PFSK-1 (cell line): ENCODE measurements around the gene GREB1.

Source experiments
- FOXP2 ChIP-seq: optimal IDR thresholded peaks from 2 replicates; pipeline ENCODE3; 2011; ENCODE audit warnings: borderline replicate concordance, control low read depth, inconsistent platforms; ENCODE audit not compliant: insufficient read depth; ENCODE audit errors: extremely low read length, extremely low read depth
- POLR2AphosphoS5 ChIP-seq: IDR thresholded peaks from 2 replicates; pipeline ENCODE4 v1.6.1; 2012; ENCODE audit warnings: low read depth, mild to moderate bottlenecking, control low read depth, low read length, moderate library complexity
- REST ChIP-seq, 2 experiments: IDR thresholded peaks; 2 replicates each; pipeline versions ENCODE4 v1.6.1 to v1.8.0; 2011 to 2012; ENCODE audit warnings: low read depth in 2 of 2, low read length in 2 of 2, control low read depth in 1 of 2, inconsistent platforms in 1 of 2, mild to moderate bottlenecking in 1 of 2, moderate library complexity in 1 of 2; ENCODE audit not compliant: insufficient read depth in 1 of 2
- SIN3A ChIP-seq: IDR thresholded peaks from 2 replicates; pipeline ENCODE4 v1.6.1; 2012; ENCODE audit warnings: mild to moderate bottlenecking, low read length, moderate library complexity, borderline replicate concordance; ENCODE audit not compliant: insufficient read depth
- TAF1 ChIP-seq: IDR thresholded peaks from 2 replicates; pipeline ENCODE4 v1.6.1; 2012; ENCODE audit warnings: low read length, control low read depth, borderline replicate concordance; ENCODE audit not compliant: insufficient read depth

GREB1 gene

GRCh38 chr2:11617984-11618707 is 84.3 kb downstream of the GREB1 start:
- TF ChIP-seq REST (IDR thresholded peaks at IDR 0.05; ENCODE audit: insufficient read depth in 1 of 2, low read depth in 2 of 2, low read length in 2 of 2), result no peak
- TF ChIP-seq TAF1, result no peak
- TF ChIP-seq FOXP2, result no peak
- TF ChIP-seq POLR2AphosphoS5, result no peak
- TF ChIP-seq SIN3A, result no peak

- no peak for TF ChIP-seq SIN3A
- TF ChIP-seq POLR2AphosphoS5, result no peak
- no peak for TF ChIP-seq FOXP2
- no peak for TF ChIP-seq TAF1
- TF ChIP-seq REST (IDR thresholded peaks at IDR 0.05; ENCODE audit: insufficient read depth in 1 of 2, low read depth in 2 of 2, low read length in 2 of 2), result no peak
Measured at GRCh38 chr2:11618708-11619062, 84.8 kb downstream of the GREB1 start.

- no peak for TF ChIP-seq POLR2AphosphoS5
- no peak for TF ChIP-seq REST (IDR thresholded peaks at IDR 0.05; ENCODE audit: insufficient read depth in 1 of 2, low read depth in 2 of 2, low read length in 2 of 2)
- no peak for TF ChIP-seq TAF1
- TF ChIP-seq SIN3A, result no peak
- TF ChIP-seq FOXP2, result no peak
Measured at GRCh38 chr2:11621410-11621809, 87.6 kb downstream of the GREB1 start.

- TF ChIP-seq TAF1 (no peak), REST (IDR thresholded peaks at IDR 0.05; ENCODE audit: insufficient read depth in 1 of 2, low read depth in 2 of 2, low read length in 2 of 2) (no peak), SIN3A (no peak), POLR2AphosphoS5 (no peak), FOXP2 (no peak)
Measured at GRCh38 chr2:11622611-11623010, 88.8 kb downstream of the GREB1 start.
